Adrenal gland (tissue), 12 donors: Measurements from ENCODE around the gene CSHL1. TPM values are rescaled to one million over a fixed set of nuclear protein-coding genes. Genes with fewer than 3 reads are reported as not detected.
"Not testable (repeated sequence)": the region's sequence is repeated elsewhere in the genome, so short reads cannot be mapped to it uniquely, and the experiment has no call there.

Experiments used
- DNase-seq, 7 donors: peaks; one replicate each; pipeline ENCODE4 v3.0.0-alpha.2; 2019 to 2020
- H3K27ac ChIP-seq, 5 donors: fragments of 200-600 bp; sonication (generic) in 4 of 5; 1 replicate in 3 of 5; 2 replicates in 2 of 5; pipeline versions ENCODE4 v1.5.1 to v1.8.0; 2016 to 2020; ENCODE audit warnings: mild to moderate bottlenecking in 1 of 5
- H3K27me3 ChIP-seq: fragments of 200-600 bp; 2 replicates; pipeline ENCODE4 v1.8.0; 2021
- H3K36me3 ChIP-seq, 2 donors: fragments of 200-600 bp; replicated peaks in 1 of 2; 1 replicate in 1 of 2; 2 replicates in 1 of 2; pipeline versions ENCODE4 v1.5.1 to v1.8.0; 2018 to 2022
- H3K4me1 ChIP-seq, 2 donors: fragments of 200-600 bp; replicated peaks in 1 of 2; 1 replicate in 1 of 2; 2 replicates in 1 of 2; pipeline versions ENCODE4 v1.5.1 to v1.8.0; 2018 to 2021
- H3K4me3 ChIP-seq, 4 donors: fragments of 200-600 bp; sonication (generic) in 3 of 4; one replicate each; pipeline ENCODE4 v1.5.1; 2016 to 2018
- H3K9me3 ChIP-seq, 3 donors: fragments of 200-600 bp; sonication (generic) in 1 of 3; replicated peaks in 1 of 3; 1 replicate in 2 of 3; 2 replicates in 1 of 3; pipeline versions ENCODE4 v1.5.1 to v1.8.0; 2016 to 2021
- CTCF ChIP-seq, 6 experiments: fragments of 450-650 bp in 4 of 6; fragments of 200-600 bp in 2 of 6; sonication (generic) in 1 of 6; IDR thresholded peaks; 1 replicate in 5 of 6; 2 replicates in 1 of 6; pipeline versions ENCODE4 v1.5.1 to v1.8.0; 2016 to 2021; ENCODE audit warnings: antibody characterized with exemption in 6 of 6, mild to moderate bottlenecking in 2 of 6, moderate library complexity in 1 of 6
- POLR2A ChIP-seq, 2 donors: fragments of 450-650 bp; IDR thresholded peaks; one replicate each; pipeline ENCODE4 v1.6.1; 2017; ENCODE audit warnings: antibody characterized with exemption in 2 of 2, mild to moderate bottlenecking in 2 of 2, moderate library complexity in 1 of 2
- WGBS, 4 donors: extraction: QIAGEN DNeasy Blood & Tissue Kit in 2 of 4; methylation state at CpG; one replicate each; pipeline versions ENCODE4 v1.1.5 to v1.1.7; 2013 to 2017; 5-methylcytosine and 5-hydroxymethylcytosine counted together
- intact Hi-C, 2 donors: fragments of 100-400 bp; cut with DNase I; formaldehyde crosslinking; loops; one replicate each; pipeline versions ENCODE4 v1.14.1 to v1.15.0; 2022 to 2023
- polyA plus RNA-seq, 3 donors: library from polyadenylated mRNA; stranded (reverse); fragments of 200-250 nt in 2 of 3; fragments of 350-450 nt in 1 of 3; fragmentation: Illumina TruSeq in 1 of 3; extraction: RNeasy Lipid Tissue Mini Kit (QIAGEN cat#74804) in 1 of 3; gene quantifications; one replicate each; pipeline ENCODE4 v1.2.3, GENCODE V29; 2013 to 2014
- total RNA-seq, 9 donors: library from RNA; depleted of rRNA in 4 of 9; stranded (reverse); fragments of >200 nt in 4 of 9; fragments of 120-200 nt in 1 of 9; fragmentation: NEBNext Ultra II Directional in 1 of 9; extraction: Animal tissue kit (Norgen Biotek cat#: 25700) in 1 of 9; gene quantifications; one replicate each; pipeline versions ENCODE4 v1.1.0 to v1.2.4, GENCODE V29; 2013 to 2023
- donor health status: healthy with polysubstance abuse.
- donor health status: Bipolar disorder and iron deficiency.
- donor health status: DM: yes; HTN: yes; CAD: no.
- donor health status: DM: no; HTN: no; CAD: no.
- donor health status: DM: no; HTN: no; CAD: no.
- donor health status: DM: yes; HTN: yes; CAD: no.

CSHL1 gene
- total and polyA plus RNA-seq, 12 donors: not detected

DNA sequence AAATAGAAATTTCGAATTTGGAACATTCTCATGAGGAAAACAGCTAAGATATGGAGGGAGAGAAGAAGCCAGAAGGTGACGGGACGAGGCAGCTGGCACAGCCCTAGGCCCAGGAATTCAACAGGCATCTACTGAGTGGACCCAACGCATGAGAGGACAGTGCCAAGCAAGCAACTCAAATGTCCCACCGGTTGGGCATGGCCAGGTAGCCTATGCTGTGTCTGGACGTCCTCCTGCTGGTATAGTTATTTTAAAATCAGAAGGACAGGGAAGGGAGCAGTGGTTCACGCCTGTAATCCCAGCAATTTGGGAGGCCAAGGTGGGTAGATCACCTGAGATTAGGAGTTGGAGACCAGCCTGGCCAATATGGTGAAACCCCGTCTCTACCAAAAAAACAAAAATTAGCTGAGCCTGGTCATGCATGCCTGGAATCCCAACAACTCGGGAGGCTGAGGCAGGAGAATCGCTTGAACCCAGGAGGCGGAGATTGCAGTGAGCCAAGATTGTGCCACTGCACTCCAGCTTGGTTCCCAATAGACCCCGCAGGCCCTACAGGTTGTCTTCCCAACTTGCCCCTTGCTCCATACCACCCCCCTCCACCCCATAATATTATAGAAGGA is 5.6 kb upstream of the CSHL1 start:
- Histone ChIP-seq H3K36me3 (no peaks in the 10 kb centered on the region), H3K4me3 (no peak overlapping the region), H3K27ac (no peak overlapping the region), H3K4me1 (no peaks in the 10 kb centered on the region), H3K27me3 (no peaks in the 10 kb centered on the region), H3K9me3 (no peaks in the 10 kb centered on the region)
- WGBS, 4 donors: 82 to 90% (median 88%) methylated on average over 10 to 12 of the region's 12 CpGs
- intact Hi-C loops: loop anchor here (10.0 kb wide), 2 partner anchors 108 to 368 kb away; partner anchors contain the start of gene ICAM2 (in 1 of the 2)
- DNase-seq: no peak
- TF ChIP-seq CTCF (IDR thresholded peaks at IDR 0.05) (no peak), POLR2A (IDR thresholded peaks at IDR 0.05) (no peak)

DNA sequence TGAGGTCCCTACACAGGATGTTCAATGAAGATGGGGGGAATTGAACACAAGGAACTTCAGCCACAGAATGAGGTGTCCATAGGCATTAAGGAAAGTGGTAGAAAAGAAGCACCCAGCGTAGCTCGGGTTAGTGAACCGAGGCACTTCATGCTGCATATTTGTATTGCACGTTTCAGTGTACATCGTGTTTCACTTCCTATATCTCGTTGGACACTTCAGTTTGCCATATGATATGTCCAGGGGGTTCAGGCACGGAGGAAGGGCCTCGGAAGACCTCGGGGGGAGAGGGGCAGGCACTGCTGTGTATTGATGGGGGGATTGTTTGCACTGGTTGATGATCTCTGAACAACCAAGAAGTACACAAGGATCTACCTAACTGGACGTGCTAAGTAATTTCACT is 4.7 kb upstream of the CSHL1 start:
- not testable (repeated sequence) for DNase-seq, H3K27ac ChIP-seq, H3K4me3 ChIP-seq, H3K27me3 ChIP-seq, H3K9me3 ChIP-seq, H3K36me3 ChIP-seq, H3K4me1 ChIP-seq
- intact Hi-C loops: loop anchor here (10.0 kb wide), 2 partner anchors 109 to 369 kb away; partner anchors contain the start of gene ICAM2 (in 1 of the 2)
- WGBS, 4 donors: 76 to 86% (median 77%) methylated on average over 10 of the region's 10 CpGs

GRCh38 chr17:63914471-63914870 is 3.4 kb upstream of the CSHL1 start:
- TF ChIP-seq CTCF (IDR thresholded peaks at IDR 0.05) (no peak), POLR2A (IDR thresholded peaks at IDR 0.05) (no peak)
- Histone ChIP-seq H3K4me3 (no peak overlapping the region), H3K27ac (no peak overlapping the region), H3K36me3 (no peaks in the 10 kb centered on the region), H3K27me3 (peaks cover 4% of the 10 kb centered on the region), H3K4me1 (no peaks in the 10 kb centered on the region), H3K9me3 (no peaks in the 10 kb centered on the region)
- intact Hi-C loops: loop anchor here (10.0 kb wide), 2 partner anchors 110 to 370 kb away; partner anchors contain the start of gene ICAM2 (in 1 of the 2)
- 93 to 98% (median 95%) methylated on average over 2 to 7 of the region's 7 CpGs for WGBS, 4 donors
- DNase-seq: no peak

DNA sequence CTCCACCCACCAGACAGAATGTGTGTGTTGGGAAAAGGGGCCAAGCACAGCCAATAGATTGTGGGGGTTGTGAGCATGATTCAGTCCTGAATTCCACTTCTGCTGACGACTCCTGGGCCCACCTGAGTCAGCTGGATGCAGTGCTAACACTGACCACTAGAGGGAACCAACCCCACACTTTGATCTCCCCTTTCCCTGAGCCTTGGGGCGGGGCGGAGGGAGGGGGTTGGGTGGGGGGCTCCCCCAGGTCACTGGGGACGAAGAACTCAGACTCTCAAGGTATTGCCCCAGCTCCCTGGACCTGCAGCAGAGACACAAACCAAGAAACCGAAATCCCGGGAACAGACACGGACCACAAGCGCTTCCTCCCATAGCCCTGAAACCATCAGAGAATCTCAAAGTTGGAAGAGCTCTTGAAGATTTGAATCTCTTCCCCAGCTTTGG is 621 bp upstream of the CSHL1 start:
- Histone ChIP-seq H3K4me3 (no peak overlapping the region), H3K27me3 (peaks cover 4% of the 10 kb centered on the region), H3K27ac (no peak overlapping the region), H3K9me3 (no peaks in the 10 kb centered on the region), H3K4me1 (no peaks in the 10 kb centered on the region), H3K36me3 (no peaks in the 10 kb centered on the region)
- intact Hi-C loops: loop anchor here (10.0 kb wide), 2 partner anchors 113 to 373 kb away; partner anchors contain the start of gene ICAM2 (in 1 of the 2)
- peak in 5 of 7 donors; percentile 40 to 69 (median 55) for DNase-seq
- 35 to 66% (median 42%) methylated on average over 5 to 8 of the region's 8 CpGs for WGBS, 4 donors
- TF ChIP-seq CTCF (IDR thresholded peaks at IDR 0.05) (peak; percentile 45 to 90 (median 67)), POLR2A (IDR thresholded peaks at IDR 0.05) (no peak)

DNA sequence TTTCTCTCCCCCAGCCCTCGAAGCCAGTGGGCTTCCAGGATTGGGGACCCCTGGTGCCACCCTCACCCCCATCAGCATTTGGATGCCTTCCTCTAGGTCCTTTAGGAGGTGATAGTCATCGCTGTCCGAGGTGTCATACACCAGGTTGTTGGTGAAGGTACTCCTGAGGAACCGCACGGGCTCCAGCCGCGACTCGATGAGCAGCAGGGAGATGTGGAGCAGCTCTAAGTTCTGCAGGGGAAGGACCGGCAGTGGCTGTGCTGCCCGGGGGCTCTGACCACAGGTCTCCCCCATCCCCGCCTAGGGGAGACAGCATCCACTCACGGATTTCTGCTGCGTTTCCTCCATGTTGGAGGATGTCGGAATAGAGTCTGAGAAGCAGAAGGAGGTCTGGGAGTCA is 962 bp downstream of the CSHL1 start:
- H3K9me3 ChIP-seq: no peaks in the 10 kb centered on the region
- no peaks in the 10 kb centered on the region for H3K36me3 ChIP-seq
- no peak overlapping the region for H3K4me3 ChIP-seq
- no peak for DNase-seq
- intact Hi-C loops: loop anchor here (10.0 kb wide), 2 partner anchors 115 to 375 kb away; partner anchors contain the start of gene ICAM2 (in 1 of the 2)
- H3K27ac ChIP-seq: no peak overlapping the region
- TF ChIP-seq POLR2A (IDR thresholded peaks at IDR 0.05) (no peak), CTCF (IDR thresholded peaks at IDR 0.05) (no peak)
- H3K27me3 ChIP-seq: peaks cover 4% of the 10 kb centered on the region
- H3K4me1 ChIP-seq: no peaks in the 10 kb centered on the region
- WGBS, 4 donors: 80 to 87% (median 83%) methylated on average over 13 to 14 of the region's 14 CpGs

- intact Hi-C loops, H3K27me3 ChIP-seq, H3K36me3 ChIP-seq, H3K27ac ChIP-seq, H3K4me1 ChIP-seq, H3K9me3 ChIP-seq, H3K4me3 ChIP-seq: not testable (repeated sequence)
- DNase-seq: peak in 1 of 7 donors; percentile 12
- 80 to 85% (median 83%) methylated on average over 5 to 10 of the region's 10 CpGs for WGBS, 4 donors
These were observed 1.5 kb downstream of the CSHL1 start for GRCh38 chr17:63909586-63909985.

DNA sequence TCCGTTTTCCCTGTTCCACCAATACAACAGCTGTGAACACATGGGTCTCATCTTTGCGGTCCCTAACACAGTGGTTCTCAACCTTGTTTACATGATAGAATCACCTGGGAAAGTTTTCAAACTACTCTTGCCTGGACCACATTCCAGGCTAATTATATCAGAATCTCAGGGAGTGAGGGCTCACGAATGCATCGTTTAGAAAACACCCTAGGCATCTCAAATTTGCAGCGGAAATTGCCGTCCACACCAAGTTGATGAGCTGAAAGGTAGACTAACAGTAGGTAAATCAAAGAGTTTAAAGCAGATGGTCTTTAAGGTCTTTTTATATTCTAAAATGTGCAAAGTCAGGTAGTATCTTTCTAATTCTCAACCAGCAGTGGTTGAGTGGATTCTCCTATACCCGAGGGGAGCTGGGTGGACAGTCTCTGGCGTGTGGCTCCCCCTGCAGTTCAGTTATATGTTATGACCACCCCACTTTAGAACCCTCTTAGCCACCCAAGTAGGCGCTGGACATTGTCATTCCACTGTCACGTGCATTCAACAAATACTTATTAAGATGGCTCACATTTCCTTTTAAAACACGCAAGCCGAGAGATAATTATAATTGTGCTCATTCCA is 3.8 kb downstream of the CSHL1 start:
- whole genome bisulfite sequencing, 4 donors: 76 to 85% (median 82%) methylated on average over 10 to 12 of the region's 12 CpGs
- H3K27ac ChIP-seq, H3K36me3 ChIP-seq, intact Hi-C loops, H3K4me1 ChIP-seq, DNase-seq, H3K27me3 ChIP-seq, H3K4me3 ChIP-seq, H3K9me3 ChIP-seq: not testable (repeated sequence)
